GM21360 (cell line): ENCODE measurements around the gene C1QC.

Source experiments
- ATAC-seq: cut with Tn5 transposase; IDR thresholded peaks from one replicate; pipeline ENCODE4 v1.9.1; 2021; ENCODE audit warnings: mild to moderate bottlenecking, moderate library complexity; ENCODE audit not compliant: unreplicated experiment

Gene C1QC

DNA sequence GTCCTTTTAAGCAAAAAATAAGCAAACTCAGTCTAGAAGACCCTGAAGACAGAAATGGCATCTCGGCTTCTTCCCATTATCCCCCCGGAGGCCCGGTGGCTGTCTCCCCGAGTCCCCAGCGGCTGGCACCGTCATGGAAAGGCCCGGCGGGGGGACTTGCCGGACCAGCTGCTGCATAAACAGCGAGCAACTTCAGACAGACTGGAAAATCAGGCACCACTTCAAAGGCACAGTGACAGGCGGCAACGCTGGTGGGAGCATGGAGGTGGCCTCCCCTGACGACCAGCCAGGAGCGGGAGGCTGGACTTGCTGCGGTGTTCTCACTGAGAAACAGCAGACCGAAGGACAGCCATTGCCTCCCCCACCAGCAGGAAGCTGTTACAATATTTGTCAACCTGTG lies 25.4 kb upstream of the C1QC start:
- ATAC-seq, result no peak

DNA sequence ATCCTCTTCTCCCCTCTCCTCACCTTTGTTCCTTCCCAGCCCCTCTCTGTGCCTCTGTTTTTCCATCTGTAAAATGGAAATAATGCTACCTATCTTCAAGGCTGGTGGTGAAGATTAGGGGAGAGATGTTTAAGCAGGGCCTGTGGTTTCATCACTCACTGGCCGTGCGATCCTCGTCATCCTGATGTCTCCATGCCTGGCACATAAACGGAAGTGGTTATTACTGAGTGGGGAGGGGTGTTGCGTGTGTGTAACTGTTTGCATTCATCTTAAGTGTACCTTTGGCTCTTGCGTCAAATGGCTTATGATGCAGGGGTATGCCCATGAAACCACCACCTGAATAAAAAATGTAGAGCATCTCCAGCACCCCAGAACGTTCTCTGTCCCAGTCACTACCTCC lies 24.2 kb upstream of the C1QC start:
- no peak for ATAC-seq

DNA sequence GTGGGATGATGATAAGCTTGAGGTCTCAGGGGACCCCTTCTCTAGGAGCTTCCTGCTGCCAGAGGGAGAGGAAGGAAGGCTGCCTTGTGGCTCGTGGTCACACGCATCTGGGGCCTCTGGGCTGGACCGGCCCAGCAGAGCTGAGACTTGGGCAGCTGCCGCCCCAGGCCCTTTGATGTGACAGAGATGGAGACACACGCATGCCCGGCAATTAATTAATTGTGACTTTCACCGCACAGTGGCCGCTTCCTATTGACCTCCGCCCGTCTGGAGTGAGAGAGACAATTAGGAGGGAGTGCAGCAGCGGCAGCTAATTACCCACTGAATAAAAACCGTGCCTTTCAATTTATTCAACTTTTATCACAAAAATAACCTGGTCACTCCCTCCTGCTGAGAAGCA lies 23.6 kb upstream of the C1QC start:
- no peak for ATAC-seq

DNA sequence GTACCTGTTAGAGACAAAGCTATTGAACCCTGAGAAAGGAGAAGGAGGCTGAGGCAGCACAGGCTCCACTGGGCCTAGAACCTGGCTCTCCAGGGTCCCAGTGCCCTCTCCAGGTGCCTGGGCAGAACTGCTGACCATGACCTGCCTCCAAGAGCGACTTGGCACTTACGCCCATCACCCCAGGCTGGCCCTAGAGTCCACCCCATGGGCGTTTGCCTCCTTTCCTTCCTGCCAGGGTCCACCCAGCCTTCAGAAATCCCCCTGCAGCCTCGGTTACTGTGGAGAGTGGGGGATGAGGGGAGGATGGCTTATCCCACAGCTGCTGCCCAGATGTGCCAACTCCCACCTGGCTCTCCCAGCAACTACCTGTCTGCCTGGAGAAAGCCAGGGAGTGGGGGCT lies 21.7 kb upstream of the C1QC start:
- no peak for ATAC-seq

DNA sequence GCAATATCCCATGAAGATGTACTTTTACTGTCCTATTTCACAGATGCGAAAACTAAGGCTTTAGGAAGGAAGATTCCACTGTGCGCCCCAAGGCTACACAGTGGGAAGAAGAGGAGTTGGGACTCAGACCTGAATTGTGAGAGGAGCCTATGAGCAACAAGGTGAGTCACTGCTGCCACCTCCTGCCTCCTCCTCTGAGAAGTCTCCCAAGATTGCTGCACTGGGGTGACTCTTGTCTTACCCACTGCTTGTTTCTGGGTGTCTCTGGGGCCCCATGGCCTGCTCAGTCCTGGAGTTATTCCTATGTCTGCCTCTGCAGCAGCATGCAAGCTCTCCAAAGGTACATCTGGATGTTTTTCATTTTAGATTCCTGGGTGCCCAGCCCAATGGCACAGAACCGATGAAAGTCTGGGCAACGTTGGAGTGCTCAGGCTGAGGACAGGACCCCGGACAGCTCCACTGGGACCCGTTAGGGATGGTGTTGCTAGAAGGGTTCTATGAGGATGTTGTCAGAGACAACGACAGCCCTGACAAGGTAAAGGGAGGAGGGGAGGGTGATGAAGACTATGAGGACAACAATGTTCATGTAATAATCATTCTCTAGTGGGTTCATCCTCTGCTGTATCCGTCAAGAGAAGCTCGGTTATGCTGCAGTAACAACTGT lies 18.0 kb upstream of the C1QC start:
- ATAC-seq, result no peak

DNA sequence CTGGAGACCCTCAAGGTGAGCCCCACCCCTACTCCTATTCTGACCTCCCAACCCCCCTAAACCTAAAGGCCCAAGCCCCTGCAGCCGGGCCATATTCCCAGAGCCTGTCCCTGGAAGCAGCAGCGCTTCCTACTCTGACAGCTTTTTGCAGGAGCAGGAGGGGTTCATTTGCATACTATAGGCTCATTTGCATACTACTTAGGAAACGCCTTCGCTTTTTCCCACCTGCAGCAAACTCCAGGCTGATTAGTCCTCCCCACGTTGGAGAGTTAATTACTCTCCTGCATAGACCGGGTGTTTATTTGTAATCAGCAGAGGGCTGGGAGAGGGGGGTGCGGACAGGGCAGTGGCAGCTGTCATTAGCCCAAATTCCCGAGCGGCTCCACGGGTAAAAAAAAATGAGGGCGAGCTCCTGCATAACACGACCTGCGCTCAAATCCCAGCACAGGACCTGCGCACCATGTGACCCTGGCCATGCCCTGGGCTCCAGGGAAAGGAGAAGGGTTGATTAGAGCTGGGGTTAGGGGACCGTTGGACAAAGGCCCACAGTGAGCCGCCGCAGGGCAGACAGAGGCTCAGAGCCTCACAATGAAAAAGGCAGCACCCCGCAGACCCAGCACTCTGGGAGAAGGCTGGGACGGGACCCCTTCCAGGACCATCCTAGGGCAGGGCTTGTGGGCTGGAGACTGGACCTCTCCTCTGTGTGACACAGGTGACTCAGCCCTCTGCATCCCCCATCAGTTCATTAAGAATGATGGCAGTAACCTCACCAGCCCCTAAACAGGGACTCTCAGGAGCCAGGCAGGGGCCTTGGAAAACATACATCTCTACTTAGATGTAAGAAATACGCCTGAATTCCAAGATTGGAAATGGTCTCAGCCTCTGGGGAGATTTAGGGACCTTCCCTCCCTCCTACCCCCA lies 16.9 kb upstream of the C1QC start:
- no peak for ATAC-seq

DNA sequence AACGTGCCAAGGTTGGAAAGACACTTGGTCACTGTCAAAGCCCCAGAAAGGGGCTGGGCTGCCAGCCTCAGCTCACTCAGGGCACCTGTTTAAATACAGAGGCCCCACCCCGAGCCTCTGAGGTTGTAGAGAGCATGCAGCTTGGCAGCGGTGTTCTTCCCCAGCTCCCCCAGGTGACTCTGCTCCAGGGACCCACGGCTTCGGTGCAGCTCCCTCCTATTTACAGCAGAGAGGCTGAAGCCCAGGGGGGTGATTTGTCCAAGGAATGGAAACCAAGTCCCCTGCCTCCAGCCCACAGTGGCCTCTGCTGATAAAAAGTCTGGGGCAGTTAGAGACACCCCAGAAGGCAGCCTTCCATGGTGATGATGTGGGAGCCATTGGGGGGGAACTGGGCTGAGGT lies 16.1 kb upstream of the C1QC start:
- ATAC-seq, result no peak

DNA sequence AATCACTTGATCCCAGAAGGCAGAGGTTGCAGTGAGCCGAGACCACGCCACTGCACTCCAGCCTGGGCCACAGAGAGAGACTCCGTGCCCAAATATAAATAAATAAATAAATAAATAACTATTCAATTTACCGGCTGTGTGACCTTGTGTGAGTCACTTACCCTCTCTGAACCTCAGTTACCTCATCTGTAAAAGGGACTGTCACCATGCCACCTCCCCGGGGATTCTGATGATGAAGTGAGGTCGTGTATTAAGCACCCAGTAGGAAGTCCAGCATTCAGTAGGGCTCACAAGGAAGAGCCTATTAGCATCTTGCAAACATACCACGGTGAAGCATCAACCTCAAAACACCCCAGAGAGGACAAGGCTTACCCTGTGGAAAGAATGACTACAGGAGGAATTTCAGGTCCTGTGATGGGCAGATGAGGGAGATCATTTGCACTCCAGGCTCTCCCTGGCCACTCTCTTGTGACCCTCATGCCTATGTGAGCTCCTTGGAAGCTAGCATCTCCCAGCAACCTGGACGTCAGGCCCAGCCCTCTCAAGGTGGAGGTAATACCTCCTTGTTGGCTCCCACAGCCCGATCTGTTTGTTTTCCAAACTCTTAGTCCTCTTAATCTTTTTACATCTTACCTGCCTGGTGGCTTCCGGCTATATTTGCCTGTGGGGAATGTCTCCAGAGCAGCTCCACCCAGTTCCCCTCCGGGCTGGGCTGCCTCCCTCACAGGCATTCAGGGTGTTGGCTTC lies 14.6 kb upstream of the C1QC start:
- no peak for ATAC-seq

DNA sequence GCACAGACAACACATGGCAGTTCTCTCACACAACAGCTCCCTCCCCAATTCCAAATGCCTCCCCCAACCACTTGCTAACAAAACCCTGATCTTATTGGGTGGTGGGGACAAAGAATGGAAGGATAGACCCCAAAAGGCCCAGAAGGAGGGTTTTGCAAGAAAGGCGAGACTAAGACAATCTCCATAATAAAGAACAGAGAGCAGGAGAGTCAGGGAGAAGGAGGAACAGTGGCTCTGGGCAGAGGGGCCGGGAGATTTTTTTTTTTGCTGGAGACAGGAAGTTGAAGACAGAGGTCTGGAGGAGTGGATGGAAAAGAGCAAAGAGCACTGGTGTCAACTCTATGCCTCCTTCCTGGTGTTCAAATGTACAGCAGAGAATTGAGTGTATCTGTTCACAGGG lies 13.5 kb upstream of the C1QC start:
- no peak for ATAC-seq

DNA sequence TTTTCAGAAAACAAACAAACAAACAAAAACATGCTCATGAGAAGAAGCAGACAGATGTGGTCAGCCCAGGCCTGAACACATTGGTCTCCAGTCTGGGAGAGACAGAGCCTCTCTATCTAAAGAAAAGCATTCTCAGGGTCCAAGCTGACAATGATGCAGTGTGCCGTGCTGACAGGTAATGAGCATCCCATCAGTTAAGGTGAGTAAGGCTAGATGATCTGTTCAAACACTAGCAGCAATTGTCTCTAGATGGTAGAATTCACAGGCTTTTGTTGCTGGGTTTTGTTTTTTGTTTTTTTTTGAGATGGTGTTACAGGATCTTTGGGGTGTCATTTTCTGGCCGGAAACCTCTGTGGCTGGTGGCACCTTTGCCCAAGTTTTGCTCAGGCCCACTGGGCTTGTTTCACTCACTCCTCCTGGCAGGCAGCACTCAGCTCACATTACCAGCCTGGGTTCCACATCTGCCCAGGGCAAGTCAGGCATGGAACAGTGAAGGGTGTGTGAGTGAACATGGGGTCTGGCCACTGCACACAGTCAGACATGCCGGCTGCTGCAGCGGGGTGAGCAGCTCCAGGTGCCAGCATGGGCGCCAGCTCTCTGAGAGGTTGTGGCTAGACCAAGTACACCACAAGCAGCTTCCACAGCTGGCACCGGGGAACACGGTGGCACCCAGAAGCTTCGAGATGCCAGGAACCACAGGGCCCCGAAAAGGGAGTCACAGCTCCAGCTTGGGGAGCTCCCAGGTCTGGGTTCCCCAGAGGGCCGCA lies 9.6 kb upstream of the C1QC start:
- ATAC-seq, result no peak

DNA sequence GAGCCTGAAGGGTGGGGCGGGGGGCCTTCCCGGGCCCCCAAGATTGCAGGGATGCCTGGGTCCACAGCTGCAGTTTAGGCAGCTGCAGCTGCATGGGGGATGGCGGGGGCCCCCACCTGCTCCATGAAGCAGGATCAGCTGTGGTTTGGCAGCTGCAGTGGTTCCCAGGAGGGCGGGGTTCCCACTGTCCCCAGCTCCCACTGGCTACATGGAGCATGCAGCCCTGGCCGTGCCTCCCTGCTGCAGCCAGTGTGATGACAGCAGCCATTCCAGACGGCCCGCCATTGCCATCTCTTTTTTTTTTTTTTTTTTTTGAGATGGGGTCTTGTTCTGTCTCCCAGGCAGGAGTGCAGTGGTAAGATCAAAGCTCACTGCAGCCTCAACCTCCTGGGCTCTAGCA lies 8.0 kb upstream of the C1QC start:
- no peak for ATAC-seq

DNA sequence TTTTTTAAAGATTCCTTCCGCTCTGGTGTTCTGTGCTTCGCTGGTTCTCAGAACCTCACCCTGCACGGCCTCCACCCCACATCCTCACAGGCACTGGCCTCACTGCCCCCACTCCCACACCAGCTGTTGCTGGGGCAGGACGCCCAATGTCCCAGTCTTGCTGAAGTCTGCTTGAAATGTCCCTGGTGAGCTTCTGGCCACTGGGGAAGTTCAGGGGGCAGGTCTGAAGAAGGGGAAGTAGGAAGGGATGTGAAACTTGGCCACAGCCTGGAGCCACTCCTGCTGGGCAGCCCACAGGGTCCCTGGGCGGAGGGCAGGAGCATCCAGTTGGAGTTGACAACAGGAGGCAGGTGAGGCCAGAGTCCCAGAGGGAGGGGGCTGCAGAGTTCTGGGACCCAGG lies 7.1 kb upstream of the C1QC start, which contains the start of gene C1QA:
Gene C1QA, plus strand, starts transcription at position 276 of the 400 bp plus-strand sequence. CDS start 989 bp downstream, outside the sequence.
- no peak for ATAC-seq

DNA sequence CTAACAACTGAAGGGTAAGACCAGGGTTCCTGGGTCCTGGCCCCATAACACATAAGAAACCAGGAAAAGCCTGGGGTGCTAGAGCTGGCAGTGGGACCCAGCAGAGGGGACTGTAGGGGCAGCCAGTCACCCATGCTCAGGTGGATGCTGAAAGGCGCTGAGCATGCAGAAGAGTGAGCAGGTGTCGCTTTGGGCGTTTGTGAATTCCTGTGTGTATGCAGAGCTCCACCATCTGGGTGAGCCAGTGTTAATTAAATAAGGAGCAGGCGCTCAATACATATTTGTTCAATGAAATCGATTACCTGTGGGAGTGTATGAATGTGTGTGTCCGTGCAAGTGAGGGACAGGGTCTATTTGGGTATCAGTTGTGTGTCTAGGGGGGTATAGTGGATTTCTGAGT lies 6.5 kb upstream of the C1QC start:
- ATAC-seq, result no peak

DNA sequence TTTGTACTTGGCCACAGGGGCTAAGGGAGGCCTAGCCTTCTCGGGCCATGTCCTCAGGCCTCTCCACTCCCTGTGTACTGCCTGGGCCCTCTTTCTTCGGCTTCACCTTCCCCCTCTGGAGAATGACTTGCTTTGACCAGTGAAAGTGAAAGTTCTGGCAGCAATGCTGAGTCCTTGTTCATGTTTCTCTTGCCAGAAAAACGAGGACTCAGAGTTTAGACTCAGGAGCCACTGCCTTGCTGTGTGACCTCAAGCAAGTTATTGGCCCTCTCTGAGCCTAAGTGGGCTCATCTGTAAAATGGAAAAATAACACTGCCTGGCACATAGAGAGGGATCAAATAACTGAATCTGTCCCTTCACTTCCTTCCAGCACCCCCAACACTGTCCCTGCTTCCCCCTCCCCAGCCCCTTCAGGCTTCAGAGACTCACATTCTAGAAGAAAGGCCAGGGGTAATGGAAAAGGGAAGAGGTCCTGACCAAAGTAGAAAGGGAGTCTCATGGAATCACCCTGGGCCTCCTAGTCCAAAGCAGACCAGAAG lies 5.5 kb upstream of the C1QC start:
- no peak for ATAC-seq

DNA sequence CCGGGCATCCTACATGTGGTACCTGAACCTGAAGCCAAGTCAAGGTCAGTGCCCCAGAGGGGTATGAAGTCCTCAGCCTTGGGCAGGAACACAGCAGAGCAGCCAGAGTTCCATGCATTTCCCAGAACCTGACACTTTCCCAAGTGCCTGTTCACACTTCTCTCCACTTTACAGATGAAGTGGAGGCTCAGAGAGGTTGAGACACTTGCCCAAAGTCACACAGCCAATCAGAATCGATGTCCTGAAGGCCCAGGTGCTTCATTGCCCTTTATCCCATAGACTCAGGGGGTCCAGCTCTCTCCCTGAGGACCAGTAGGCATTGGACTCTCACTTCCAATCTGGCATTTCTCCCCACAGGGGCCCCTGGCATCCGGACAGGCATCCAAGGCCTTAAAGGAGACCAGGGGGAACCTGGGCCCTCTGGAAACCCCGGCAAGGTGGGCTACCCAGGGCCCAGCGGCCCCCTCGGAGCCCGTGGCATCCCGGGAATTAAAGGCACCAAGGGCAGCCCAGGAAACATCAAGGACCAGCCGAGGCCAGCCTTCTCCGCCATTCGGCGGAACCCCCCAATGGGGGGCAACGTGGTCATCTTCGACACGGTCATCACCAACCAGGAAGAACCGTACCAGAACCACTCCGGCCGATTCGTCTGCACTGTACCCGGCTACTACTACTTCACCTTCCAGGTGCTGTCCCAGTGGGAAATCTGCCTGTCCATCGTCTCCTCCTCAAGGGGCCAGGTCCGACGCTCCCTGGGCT lies 4.8 kb upstream of the C1QC start:
- no peak for ATAC-seq

DNA sequence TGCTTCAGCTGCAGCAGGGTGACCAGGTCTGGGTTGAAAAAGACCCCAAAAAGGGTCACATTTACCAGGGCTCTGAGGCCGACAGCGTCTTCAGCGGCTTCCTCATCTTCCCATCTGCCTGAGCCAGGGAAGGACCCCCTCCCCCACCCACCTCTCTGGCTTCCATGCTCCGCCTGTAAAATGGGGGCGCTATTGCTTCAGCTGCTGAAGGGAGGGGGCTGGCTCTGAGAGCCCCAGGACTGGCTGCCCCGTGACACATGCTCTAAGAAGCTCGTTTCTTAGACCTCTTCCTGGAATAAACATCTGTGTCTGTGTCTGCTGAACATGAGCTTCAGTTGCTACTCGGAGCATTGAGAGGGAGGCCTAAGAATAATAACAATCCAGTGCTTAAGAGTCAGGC lies 4.1 kb upstream of the C1QC start:
- ATAC-seq, result no peak

DNA sequence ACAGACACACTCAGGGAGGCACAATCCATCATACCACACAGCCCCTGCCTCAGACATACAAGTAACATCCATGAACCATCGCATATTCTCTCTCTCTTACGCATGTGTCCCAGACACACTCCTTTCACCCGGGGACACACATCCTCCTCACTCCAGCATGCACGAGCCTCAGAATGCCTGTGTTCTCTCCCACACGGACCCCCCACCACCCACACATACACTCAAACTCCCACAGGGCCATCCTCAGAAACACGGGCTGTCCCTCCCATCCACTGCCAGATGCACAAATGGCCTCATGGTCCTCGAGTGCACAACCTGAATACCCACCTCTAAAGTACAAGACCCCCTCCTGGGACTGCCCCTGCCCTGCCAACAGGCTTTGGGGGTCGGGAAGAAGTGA lies 2.2 kb upstream of the C1QC start:
- no peak for ATAC-seq

DNA sequence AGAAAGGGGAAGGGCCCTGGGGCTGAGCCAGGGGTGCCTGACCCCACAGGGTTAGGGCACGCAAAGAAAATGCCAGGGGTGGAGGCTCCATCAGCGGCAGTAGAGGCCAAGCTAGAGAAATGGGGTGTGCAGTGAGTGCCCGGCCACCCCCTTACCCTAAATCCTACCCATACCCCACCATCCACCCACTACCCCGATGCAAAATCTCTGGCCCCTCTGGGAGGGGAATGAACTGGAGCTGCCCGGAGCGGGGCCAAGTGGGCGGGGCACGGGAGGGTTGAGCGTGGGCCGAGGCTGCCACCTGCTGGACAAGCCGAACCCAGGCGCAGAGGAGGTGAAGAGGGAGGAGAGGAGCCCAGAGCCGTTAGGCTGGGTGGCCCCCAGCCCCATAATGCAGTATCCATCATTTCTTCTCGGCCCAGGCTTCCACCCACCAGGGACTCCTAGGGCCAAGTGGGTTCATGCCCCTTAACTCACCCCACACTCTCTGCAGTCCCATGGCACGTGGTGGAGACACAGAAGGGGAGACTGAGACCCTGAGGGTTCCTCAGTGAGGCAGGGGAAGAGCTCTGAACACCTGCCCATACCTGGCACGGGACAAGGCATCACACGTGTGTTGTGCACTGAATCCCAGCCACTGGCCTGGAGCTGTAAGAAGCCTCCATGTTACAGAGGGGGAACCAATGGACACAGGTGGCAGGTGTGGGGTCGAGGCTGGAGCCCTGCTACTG lies 1.4 kb upstream of the C1QC start:
- ATAC-seq, result no peak

DNA sequence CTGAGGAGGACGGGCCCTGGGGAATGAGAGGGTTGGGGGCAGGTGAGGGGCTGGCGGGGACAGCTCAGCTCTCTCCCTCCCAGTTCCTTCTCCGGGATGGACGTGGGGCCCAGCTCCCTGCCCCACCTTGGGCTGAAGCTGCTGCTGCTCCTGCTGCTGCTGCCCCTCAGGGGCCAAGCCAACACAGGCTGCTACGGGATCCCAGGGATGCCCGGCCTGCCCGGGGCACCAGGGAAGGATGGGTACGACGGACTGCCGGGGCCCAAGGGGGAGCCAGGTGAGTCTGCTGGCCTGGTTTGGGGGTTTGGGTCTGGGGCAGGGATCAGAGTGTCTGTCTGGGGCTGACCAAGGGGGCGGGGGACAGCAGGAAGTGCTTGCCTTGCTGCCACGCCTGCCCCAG lies 495 bp downstream of the C1QC start:
- ATAC-seq, result no peak
